Activated naive CD4-positive, alpha-beta T cell treated with anti-CD3 and anti-CD28 coated beads for 36 hours (primary cell): ENCODE data around the gene TMEM109. TPM values are rescaled to one million over a fixed set of nuclear protein-coding genes. Genes with fewer than 3 reads are reported as not detected.

Source experiments
- CTCF ChIA-PET: fragments of 350-600 bp; sonication (Branson Sonifier 250); formaldehyde crosslinking; loops from one replicate; lab custom pipeline; 2021; ENCODE audit warnings: antibody characterized with exemption; lab: Charles Lee
- DNase-seq: peaks from one replicate; pipeline ENCODE4 v3.0.0-alpha.2; 2020
- H3K27ac Mint-ChIP-seq: one replicate; pipeline ENCODE4 v1.8.0; 2021; ENCODE audit warnings: mild to moderate bottlenecking, mixed read lengths
- H3K27me3 Mint-ChIP-seq: one replicate; pipeline ENCODE4 v1.8.0; 2021; ENCODE audit warnings: low read depth, mixed read lengths
- H3K36me3 Mint-ChIP-seq: one replicate; pipeline ENCODE4 v1.8.0; 2021; ENCODE audit warnings: low read depth, mixed read lengths
- H3K4me1 Mint-ChIP-seq: one replicate; pipeline ENCODE4 v1.8.0; 2021; ENCODE audit warnings: low read depth, mixed read lengths
- H3K4me3 Mint-ChIP-seq: one replicate; pipeline ENCODE4 v1.8.0; 2021; ENCODE audit warnings: mild to moderate bottlenecking, moderate library complexity, mixed read lengths
- H3K9me3 Mint-ChIP-seq: one replicate; pipeline ENCODE4 v1.8.0; 2021; ENCODE audit warnings: mixed read lengths
- intact Hi-C: fragments of 100-400 bp; cut with micrococcal nuclease; formaldehyde crosslinking; loops from one replicate; pipeline ENCODE4 v1.15.1; 2023
- total RNA-seq, 2 experiments: library from RNA; stranded (reverse); gene quantifications; one replicate each; pipeline ENCODE4 v1.2.3, GENCODE V29; 2021

Gene TMEM109
- total RNA-seq, 2 experiments from 2014 or later = 94.0 to 103 TPM

DNA sequence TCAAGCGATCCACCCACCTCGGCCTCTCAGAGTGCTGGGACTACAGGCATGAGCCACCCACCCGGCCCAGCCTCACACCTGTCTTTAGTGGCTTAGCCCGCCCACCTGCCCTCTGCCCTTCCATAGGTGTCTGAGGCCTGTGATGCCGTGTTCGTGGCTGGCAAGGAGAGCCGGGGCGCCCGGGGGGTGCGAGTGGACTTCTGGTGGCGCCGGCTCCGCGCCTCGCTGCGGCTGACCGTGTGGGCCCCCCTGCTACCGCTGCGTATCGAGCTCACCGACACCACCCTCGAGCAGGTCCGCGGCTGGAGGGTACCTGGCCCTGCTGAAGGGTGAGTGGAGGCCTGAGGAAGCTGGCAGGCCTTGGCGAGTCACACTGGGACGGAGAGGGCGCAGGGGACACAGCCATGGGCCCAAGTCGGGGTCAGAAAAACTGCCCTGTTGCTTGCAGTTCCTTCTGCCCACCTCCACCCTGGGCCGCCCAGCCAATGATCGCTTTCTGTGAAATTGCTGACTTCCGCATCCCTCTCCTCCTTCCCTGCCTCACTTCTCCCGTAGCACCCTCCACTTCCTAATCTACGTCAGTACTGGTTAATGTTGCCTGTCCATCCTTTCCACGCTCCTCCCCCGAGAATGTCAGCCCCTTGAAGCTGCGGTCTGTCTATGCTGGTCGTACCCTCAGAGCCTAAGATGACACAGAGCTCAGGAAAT lies 19.6 kb downstream of the TMEM109 start:
- no peak for DNase-seq
- H3K27me3 Mint-ChIP-seq = no peaks in the 10 kb centered on the region
- no peaks in the 10 kb centered on the region for H3K36me3 Mint-ChIP-seq
- H3K4me1 Mint-ChIP-seq = no peaks in the 10 kb centered on the region
- H3K4me3 Mint-ChIP-seq = no peak overlapping the region
- intact Hi-C loops = no loop called here
- CTCF ChIA-PET = interaction anchor here (0.5 to 0.6 kb wide), 2 partner anchors 46 to 165 kb away, joined by 3 read pairs; no protein-coding TSS in a partner anchor
- H3K9me3 Mint-ChIP-seq = no peaks in the 10 kb centered on the region
- no peak overlapping the region for H3K27ac Mint-ChIP-seq

DNA sequence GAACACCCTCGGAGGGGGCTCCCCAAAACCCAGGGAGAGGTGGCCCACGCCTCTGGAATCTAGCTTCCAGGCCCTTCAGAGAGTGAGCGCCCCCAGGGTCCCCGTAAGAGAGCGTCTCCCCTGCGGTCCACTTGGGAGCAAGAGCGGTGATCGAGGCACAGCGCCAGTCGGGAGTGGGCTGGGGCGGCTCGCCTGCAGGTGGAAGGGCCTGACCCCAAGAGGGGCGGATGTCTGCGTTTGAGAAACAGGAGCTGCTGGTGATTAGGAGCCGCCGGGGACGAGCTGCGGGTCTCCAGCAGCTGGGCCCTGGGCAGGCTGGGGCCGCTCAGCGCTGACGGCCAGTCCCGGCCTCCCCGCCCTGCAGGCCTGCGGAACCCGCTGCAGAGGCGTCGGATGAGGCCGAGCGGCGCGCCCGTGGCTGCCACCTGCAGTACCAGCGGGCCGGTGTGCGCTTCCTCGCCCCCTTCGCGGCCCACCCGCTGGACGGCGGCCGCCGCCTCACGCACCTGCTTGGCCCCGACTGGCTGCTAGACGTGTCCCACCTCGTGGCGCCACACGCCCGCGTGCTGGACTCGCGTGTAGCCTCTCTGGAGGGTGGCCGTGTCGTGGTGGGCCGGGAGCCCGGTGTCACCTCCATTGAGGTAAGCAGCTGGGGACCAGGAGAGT lies 20.3 kb downstream of the TMEM109 start:
- no peaks in the 10 kb centered on the region for H3K36me3 Mint-ChIP-seq
- CTCF ChIA-PET = interaction anchor here (0.5 kb wide), 1 partner anchor 165 kb away, joined by 3 read pairs; no protein-coding TSS in a partner anchor
- intact Hi-C loops = no loop called here
- H3K4me3 Mint-ChIP-seq = no peak overlapping the region
- H3K9me3 Mint-ChIP-seq = no peaks in the 10 kb centered on the region
- no peaks in the 10 kb centered on the region for H3K4me1 Mint-ChIP-seq
- DNase-seq = no peak
- no peak overlapping the region for H3K27ac Mint-ChIP-seq
- H3K27me3 Mint-ChIP-seq = no peaks in the 10 kb centered on the region

DNA sequence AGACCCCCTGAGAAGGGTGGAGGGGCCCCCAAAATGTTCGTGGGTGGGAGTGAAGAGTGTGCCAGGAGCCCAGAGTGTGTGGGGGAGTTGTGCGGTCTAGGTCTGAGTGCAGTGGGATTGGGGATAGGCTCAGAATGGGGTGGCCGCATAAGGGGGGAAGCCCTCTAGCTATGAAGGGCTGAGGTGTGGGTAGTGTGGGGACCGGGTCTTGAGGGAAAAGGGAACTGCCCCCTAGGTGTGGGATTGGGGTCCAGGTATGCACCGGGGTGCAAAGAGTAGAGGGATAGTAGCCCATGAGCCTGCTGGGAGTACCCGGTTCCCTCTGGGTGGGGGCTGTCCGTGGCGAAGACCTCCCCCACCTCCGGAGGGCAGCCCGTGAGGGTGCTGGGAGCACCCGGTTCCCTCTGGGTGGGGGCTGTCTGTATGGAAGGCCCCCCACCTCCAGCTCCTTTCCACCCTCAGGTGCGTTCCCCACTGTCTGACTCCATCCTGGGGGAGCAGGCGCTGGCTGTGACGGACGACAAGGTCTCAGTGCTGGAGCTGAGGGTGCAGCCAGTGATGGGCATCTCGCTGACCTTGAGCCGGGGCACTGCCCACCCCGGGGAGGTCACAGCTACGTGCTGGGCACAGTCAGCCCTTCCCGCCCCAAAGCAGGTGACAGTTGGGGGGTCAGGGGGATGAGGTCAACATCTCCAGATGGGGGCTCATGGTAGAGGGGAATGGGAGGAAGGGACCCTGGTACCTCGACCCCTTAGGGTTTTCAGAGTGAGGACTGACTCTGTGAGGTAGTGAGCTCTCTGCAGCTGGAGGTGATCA lies 21.0 kb downstream of the TMEM109 start:
- no peak for DNase-seq
- intact Hi-C loops = no loop called here
- CTCF ChIA-PET = no interaction called here
- peaks cover 3% of the 10 kb centered on the region for H3K4me1 Mint-ChIP-seq
- no peak overlapping the region for H3K27ac Mint-ChIP-seq
- no peaks in the 10 kb centered on the region for H3K27me3 Mint-ChIP-seq
- no peak overlapping the region for H3K4me3 Mint-ChIP-seq
- H3K36me3 Mint-ChIP-seq = no peaks in the 10 kb centered on the region
- H3K9me3 Mint-ChIP-seq = no peaks in the 10 kb centered on the region

DNA sequence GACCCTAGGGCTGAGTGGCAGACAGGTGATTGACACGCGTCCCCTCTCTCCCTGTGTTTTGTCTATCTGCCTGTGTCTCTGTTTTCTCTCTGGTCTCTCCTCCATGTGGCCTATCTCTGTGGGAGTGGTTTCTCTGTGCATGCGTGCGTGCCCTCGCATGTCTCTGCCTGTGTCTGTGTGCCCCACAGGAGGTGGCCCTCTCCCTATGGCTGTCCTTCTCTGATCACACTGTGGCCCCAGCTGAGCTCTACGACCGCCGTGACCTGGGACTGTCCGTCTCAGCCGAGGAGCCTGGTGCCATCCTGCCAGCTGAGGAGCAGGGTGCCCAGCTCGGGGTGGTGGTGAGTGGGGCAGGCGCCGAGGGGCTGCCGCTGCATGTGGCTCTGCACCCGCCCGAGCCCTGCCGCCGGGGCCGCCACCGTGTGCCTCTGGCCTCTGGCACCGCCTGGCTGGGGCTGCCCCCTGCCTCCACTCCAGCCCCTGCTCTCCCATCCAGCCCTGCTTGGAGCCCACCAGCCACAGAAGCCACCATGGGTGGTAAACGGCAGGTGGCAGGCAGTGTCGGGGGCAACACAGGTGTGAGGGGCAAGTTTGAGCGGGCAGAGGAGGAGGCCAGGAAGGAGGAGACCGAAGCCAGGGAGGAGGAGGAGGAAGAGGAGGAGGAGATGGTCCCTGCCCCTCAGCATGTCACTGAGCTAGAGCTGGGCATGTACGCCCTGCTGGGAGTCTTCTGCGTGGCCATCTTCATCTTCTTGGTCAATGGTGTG lies 21.9 kb downstream of the TMEM109 start:
- intact Hi-C loops = no loop called here
- CTCF ChIA-PET = no interaction called here
- H3K9me3 Mint-ChIP-seq = no peaks in the 10 kb centered on the region
- H3K27ac Mint-ChIP-seq = no peak overlapping the region
- no peak for DNase-seq
- no peaks in the 10 kb centered on the region for H3K27me3 Mint-ChIP-seq
- H3K4me1 Mint-ChIP-seq = peaks cover 5% of the 10 kb centered on the region
- no peak overlapping the region for H3K4me3 Mint-ChIP-seq
- no peaks in the 10 kb centered on the region for H3K36me3 Mint-ChIP-seq

DNA sequence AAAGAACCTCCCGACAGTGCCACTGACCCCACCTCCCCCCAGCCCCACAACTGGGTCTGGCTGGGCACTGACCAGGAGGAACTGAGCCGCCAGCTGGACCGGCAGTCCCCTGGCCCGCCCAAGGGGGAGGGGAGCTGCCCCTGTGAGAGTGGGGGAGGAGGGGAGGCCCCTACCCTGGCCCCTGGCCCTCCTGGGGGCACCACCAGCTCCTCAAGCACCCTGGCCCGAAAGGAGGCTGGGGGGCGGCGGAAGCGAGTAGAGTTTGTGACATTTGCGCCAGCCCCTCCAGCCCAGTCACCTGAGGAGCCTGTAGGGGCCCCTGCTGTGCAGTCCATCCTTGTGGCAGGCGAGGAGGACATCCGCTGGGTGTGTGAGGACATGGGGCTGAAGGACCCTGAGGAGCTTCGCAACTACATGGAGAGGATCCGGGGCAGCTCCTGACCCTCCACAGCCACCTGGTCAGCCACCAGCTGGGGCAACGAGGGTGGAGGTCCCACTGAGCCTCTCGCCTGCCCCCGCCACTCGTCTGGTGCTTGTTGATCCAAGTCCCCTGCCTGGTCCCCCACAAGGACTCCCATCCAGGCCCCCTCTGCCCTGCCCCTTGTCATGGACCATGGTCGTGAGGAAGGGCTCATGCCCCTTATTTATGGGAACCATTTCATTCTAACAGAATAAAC lies 22.6 kb downstream of the TMEM109 start:
- no peak overlapping the region for H3K4me3 Mint-ChIP-seq
- DNase-seq = no peak
- no peak overlapping the region for H3K27ac Mint-ChIP-seq
- CTCF ChIA-PET = no interaction called here
- H3K27me3 Mint-ChIP-seq = no peaks in the 10 kb centered on the region
- intact Hi-C loops = no loop called here
- no peaks in the 10 kb centered on the region for H3K36me3 Mint-ChIP-seq
- H3K9me3 Mint-ChIP-seq = no peaks in the 10 kb centered on the region
- peaks cover 5% of the 10 kb centered on the region for H3K4me1 Mint-ChIP-seq

DNA sequence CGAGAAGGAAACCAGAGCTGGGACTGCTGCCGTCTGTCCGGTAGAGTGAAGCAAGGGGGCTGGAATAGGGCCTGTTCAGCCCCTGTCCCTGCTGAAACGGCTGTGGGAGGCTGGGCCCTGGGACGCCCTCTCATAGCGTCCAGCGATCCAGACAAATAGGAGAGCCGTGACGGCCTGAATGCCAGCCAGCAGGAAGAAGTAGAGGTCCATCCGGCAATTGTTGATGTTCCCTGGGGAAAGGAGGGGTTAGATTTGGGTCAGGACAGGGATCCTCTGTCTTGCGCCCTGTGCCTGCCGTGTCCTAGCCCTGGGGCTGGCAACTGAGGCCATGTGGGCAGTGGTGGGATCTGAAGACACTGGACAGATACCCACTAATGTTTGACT lies 23.2 kb downstream of the TMEM109 start:
- intact Hi-C loops = no loop called here
- Mint-ChIP-seq H3K27ac (no peak overlapping the region), H3K27me3 (no peaks in the 10 kb centered on the region), H3K9me3 (no peaks in the 10 kb centered on the region), H3K36me3 (no peaks in the 10 kb centered on the region), H3K4me1 (peaks cover 5% of the 10 kb centered on the region), H3K4me3 (no peak overlapping the region)
- CTCF ChIA-PET = no interaction called here
- DNase-seq = no peak

DNA sequence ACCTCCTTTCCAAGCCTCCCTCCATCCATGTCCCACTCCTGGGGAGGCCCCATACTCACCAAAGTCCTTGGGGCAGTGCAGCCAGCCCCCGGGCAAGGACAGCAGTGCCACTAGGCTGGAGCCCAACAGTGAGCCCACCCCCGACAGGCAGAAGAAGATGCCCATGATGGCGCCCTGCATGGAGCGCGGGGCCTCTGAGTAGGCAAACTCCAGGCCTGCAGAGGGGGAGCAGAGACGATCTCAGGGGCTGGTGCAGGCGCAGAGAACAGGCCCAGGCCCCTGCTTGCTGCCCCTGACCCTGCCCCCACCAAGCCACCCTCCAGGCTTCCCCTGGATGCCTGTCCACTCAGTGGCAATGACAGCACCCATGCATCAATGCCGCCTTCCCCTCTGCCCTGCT lies 23.9 kb downstream of the TMEM109 start:
- Mint-ChIP-seq H3K4me1 (peaks cover 5% of the 10 kb centered on the region), H3K36me3 (no peaks in the 10 kb centered on the region), H3K27ac (no peak overlapping the region), H3K27me3 (no peaks in the 10 kb centered on the region), H3K4me3 (no peak overlapping the region), H3K9me3 (no peaks in the 10 kb centered on the region)
- CTCF ChIA-PET = no interaction called here
- DNase-seq = no peak
- intact Hi-C loops = no loop called here

DNA sequence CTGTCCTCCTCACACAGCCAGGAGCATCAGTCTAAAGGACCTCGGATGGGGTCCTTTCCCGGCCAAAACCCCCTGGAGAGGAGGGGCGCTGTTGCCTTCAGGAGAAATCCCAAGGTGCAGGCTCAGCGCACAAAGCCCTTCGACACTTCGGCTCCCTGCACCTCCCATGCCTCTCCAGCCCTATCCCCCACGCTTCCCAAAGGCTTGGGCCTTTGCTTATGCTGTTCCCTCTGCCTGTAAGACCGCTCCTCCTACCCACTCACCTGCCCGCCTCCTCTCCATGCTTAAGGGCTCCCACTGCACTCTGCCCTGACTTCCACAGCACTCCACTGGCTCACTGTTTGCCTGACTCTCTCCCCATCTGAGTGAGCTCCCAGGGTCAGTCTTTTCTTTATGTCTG lies 24.5 kb downstream of the TMEM109 start:
- no peaks in the 10 kb centered on the region for H3K27me3 Mint-ChIP-seq
- CTCF ChIA-PET = no interaction called here

DNA sequence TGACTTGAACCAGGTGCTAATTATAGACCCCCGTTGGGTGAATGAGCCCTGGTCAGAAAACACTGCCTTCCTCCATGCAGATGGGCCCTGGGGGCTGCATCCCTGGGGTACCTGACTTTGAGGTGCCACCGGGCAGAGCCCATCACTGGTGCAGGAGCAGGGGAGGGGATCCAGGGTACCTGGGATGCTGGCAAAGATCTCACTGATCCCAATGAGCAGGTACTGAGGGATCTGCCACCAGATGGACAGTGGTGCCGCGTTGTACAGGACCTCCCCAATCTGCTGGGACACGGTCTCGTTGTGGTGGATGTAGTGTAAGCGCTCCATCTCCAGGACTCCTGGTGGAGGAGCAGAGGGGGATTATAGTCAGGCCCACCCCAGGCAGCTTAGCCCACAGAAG lies 25.3 kb downstream of the TMEM109 start:
- peaks cover 5% of the 10 kb centered on the region for H3K4me1 Mint-ChIP-seq
- H3K9me3 Mint-ChIP-seq = no peaks in the 10 kb centered on the region
- no peak for DNase-seq
- no peaks in the 10 kb centered on the region for H3K36me3 Mint-ChIP-seq
- no peak overlapping the region for H3K27ac Mint-ChIP-seq
- no peaks in the 10 kb centered on the region for H3K27me3 Mint-ChIP-seq
- no peak overlapping the region for H3K4me3 Mint-ChIP-seq
- CTCF ChIA-PET = interaction anchor here (0.6 to 3.8 kb wide), 3 partner anchors 24 to 355 kb away, joined by 3 to 18 read pairs (median 4); partner anchors contain the start of gene VWCE
- intact Hi-C loops = no loop called here

More for the DNA sequence above, 24.5 kb downstream of the TMEM109 start:
- H3K4me1 Mint-ChIP-seq = peaks cover 5% of the 10 kb centered on the region
- H3K27ac Mint-ChIP-seq = no peak overlapping the region
- no peak for DNase-seq
- H3K9me3 Mint-ChIP-seq = no peaks in the 10 kb centered on the region
- no peak overlapping the region for H3K4me3 Mint-ChIP-seq
- no peaks in the 10 kb centered on the region for H3K36me3 Mint-ChIP-seq
- intact Hi-C loops = no loop called here

DNA sequence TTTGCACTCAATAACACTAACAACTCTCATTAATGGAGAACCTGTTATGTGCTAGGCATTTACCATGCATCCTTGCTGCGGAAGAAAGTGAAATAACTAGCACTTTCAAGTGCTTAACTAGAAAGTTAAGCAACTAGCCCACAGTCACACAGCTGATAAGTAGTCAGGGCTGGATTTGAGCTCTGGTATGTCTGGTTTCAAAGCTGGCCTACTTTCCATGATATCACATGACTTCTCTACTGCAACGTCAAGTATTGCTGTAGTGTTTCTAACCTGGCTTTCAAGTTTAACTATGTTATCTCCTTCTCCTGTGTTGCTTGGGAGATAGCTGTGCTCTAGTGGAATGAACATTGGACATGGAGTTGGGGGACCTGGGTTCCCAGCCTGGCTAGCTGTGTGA lies 25.9 kb downstream of the TMEM109 start:
- Mint-ChIP-seq H3K4me1 (peaks cover 5% of the 10 kb centered on the region), H3K9me3 (no peaks in the 10 kb centered on the region), H3K27me3 (no peaks in the 10 kb centered on the region), H3K36me3 (no peaks in the 10 kb centered on the region), H3K4me3 (no peak overlapping the region), H3K27ac (no peak overlapping the region)
- no peak for DNase-seq
- CTCF ChIA-PET = interaction anchor here (0.6 to 3.8 kb wide), 6 partner anchors 16 to 355 kb away, joined by 3 to 18 read pairs (median 4); partner anchors contain the start of genes TMEM132A and VWCE
- intact Hi-C loops = no loop called here

DNA sequence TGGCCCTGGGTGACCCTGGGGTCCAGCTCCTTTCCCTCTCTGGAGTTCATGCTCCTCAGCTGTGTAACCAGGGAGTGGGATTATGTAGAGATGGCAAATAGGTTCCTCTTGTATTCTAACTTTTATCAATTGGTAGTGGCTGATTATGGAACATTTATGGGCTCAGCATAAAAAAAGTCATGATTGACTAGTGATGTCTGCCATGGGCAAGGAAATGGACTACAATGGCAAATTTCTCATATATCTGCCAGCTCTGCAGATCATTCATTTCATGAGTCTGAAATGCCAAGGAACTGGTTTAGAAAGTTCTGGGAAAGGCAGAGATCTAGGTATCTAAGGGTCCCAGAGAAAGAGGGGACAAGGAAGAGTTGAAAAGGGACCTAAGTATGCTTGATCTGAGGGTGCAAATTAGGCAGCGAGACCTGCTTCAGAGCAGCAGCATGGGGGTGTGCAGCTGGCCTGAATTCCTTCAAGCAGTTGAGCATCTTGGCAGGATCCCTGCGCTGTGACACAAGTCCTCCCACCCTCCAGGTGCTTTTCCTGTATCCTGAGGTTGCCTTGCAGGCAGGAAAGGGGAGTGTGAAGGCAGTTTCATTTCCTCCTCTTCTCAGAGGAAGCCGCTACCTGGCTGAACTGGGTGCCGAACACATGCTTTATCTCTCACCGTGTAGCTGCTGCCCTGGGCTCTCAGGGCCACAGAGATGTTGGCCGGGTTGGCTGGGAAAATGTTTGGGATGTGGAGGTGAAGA lies 27.6 kb downstream of the TMEM109 start:
- intact Hi-C loops = no loop called here
- no peak overlapping the region for H3K27ac Mint-ChIP-seq
- H3K4me3 Mint-ChIP-seq = no peak overlapping the region
- H3K9me3 Mint-ChIP-seq = no peaks in the 10 kb centered on the region
- CTCF ChIA-PET = interaction anchor here (0.5 to 3.8 kb wide), 2 partner anchors 26 to 80 kb away, joined by 4 to 18 read pairs; no protein-coding TSS in a partner anchor
- peaks cover 5% of the 10 kb centered on the region for H3K4me1 Mint-ChIP-seq
- peaks cover 3% of the 10 kb centered on the region for H3K36me3 Mint-ChIP-seq
- H3K27me3 Mint-ChIP-seq = no peaks in the 10 kb centered on the region
- no peak for DNase-seq
